Keratinocyte (primary cell): ENCODE measurements around the gene IL11. TPM values are rescaled to one million over a fixed set of nuclear protein-coding genes. Genes with fewer than 3 reads are reported as not detected.

Experiments used
- DNase-seq: peaks from one replicate; pipeline ENCODE4 v3.0.0-alpha.2; 2011; ENCODE audit warnings: low read depth, missing footprints, low spot score
- FAIRE-seq: peaks from 2 replicates; lab custom pipeline; 2011; peaks lifted over from hg19 to GRCh38; lab: Jason Lieb, UNC
- H2AFZ ChIP-seq: 2 replicates; pipeline ENCODE4 v1.6.0; 2012; ENCODE audit warnings: low read length, control low read depth, inconsistent platforms; ENCODE audit not compliant: control insufficient read depth
- H3K27ac ChIP-seq: 2 replicates; pipeline ENCODE4 v1.5.1; 2011; ENCODE audit warnings: low read length; ENCODE audit not compliant: control insufficient read depth, insufficient read depth
- H3K27me3 ChIP-seq: 3 replicates; pipeline ENCODE4 v1.6.0; 2011; ENCODE audit warnings: low read length; ENCODE audit not compliant: control insufficient read depth, insufficient read depth; ENCODE audit errors: extremely low read depth
- H3K36me3 ChIP-seq, 2 experiments: 2 replicates in 1 of 2; 3 replicates in 1 of 2; pipeline ENCODE4 v1.5.1; 2011; ENCODE audit warnings: low read length in 2 of 2, mild to moderate bottlenecking in 1 of 2; ENCODE audit not compliant: control insufficient read depth in 2 of 2, insufficient read depth in 2 of 2; ENCODE audit errors: extremely low read depth in 1 of 2
- H3K4me1 ChIP-seq: 3 replicates; pipeline ENCODE4 v1.5.1; 2011; ENCODE audit warnings: low read length; ENCODE audit not compliant: control insufficient read depth, insufficient read depth; ENCODE audit errors: extremely low read depth
- H3K4me2 ChIP-seq: 3 replicates; pipeline ENCODE4 v1.6.0; 2011; ENCODE audit warnings: low read depth, low read length; ENCODE audit not compliant: control insufficient read depth, insufficient read depth; ENCODE audit errors: extremely low read depth
- H3K4me3 ChIP-seq, 3 experiments: fragments of 200-600 bp in 1 of 3; sonication (generic) in 1 of 3; 2 replicates in 2 of 3; 3 replicates in 1 of 3; pipeline ENCODE4 v1.5.1; 2011 to 2016; ENCODE audit warnings: low read length in 3 of 3, mild to moderate bottlenecking in 3 of 3, control low read depth in 2 of 3, inconsistent platforms in 1 of 3, low read depth in 1 of 3, mixed read lengths in 1 of 3, mixed run types in 1 of 3, moderate library complexity in 1 of 3; ENCODE audit not compliant: control insufficient read depth in 2 of 3, insufficient read depth in 2 of 3; ENCODE audit errors: extremely low read depth in 1 of 3
- H3K79me2 ChIP-seq: 2 replicates; pipeline ENCODE4 v1.6.0; 2012; ENCODE audit warnings: low read length; ENCODE audit not compliant: control insufficient read depth, insufficient read depth
- H3K9ac ChIP-seq: 3 replicates; pipeline ENCODE4 v1.6.0; 2011; ENCODE audit warnings: low read length; ENCODE audit not compliant: control insufficient read depth, insufficient read depth; ENCODE audit errors: extremely low read depth
- H3K9me1 ChIP-seq: 3 replicates; pipeline ENCODE4 v1.6.0; 2011; ENCODE audit warnings: low read length; ENCODE audit not compliant: control insufficient read depth, insufficient read depth; ENCODE audit errors: extremely low read depth
- H3K9me3 ChIP-seq: 2 replicates; pipeline ENCODE4 v1.5.1; 2012; ENCODE audit warnings: low read depth, low read length; ENCODE audit not compliant: control insufficient read depth
- H4K20me1 ChIP-seq: 3 replicates; pipeline ENCODE4 v1.6.0; 2011; ENCODE audit warnings: low read length; ENCODE audit not compliant: control insufficient read depth, insufficient read depth; ENCODE audit errors: extremely low read depth
- EZH2 ChIP-seq: IDR thresholded peaks from one replicate; pipeline ENCODE4 v1.6.1; 2012; ENCODE audit warnings: inconsistent platforms, mild to moderate bottlenecking, low read length, moderate library complexity
- dilution Hi-C: fragments of 300-500 bp; cut with MboI; formaldehyde crosslinking; loops from one replicate; pipeline ENCODE4 v1.7.0; 2020; ENCODE audit warnings: low sequenced_read_pairs; ENCODE audit not compliant: extremely low pct_ligation_motif_present
- polyA plus RNA-seq, 5 experiments: library from polyadenylated mRNA; depleted of rRNA in 3 of 5; stranded (reverse) in 3 of 5; stranded (forward) in 1 of 5; unstranded in 1 of 5; fragments of >200 nt; gene quantifications; 1 replicate in 1 of 5; 2 replicates in 3 of 5; 3 replicates in 1 of 5; pipeline versions ENCODE4 v1.2.1 to v1.2.3, GENCODE V29; 2011 to 2012; ENCODE audit warnings: missing spikeins in 2 of 5, low read depth in 1 of 5, low replicate concordance in 1 of 5
- TF ChIP-seq, protein P1 (sequence below), 3 experiments: IDR thresholded peaks in 1 of 3; conservative IDR thresholded peaks in 1 of 3; optimal IDR thresholded peaks in 1 of 3; 2 replicates in 2 of 3; 3 replicates in 1 of 3; pipeline versions ENCODE3 to v1.5.1; 2011; ENCODE audit warnings: low read length in 3 of 3, mild to moderate bottlenecking in 3 of 3, moderate library complexity in 2 of 3, control low read depth in 1 of 3, inconsistent platforms in 1 of 3; ENCODE audit not compliant: insufficient read depth in 2 of 3; ENCODE audit errors: extremely low read depth in 1 of 3

The IL11 gene
- polyA plus RNA-seq, 1 donor (not counting 4 experiments of a cell fraction or from before 2014, with no cell fraction given) = 2.2 TPM

GRCh38 chr19:55400281-55401087 lies 30.2 kb upstream of the IL11 start:
- no peak overlapping the region for H3K4me3 ChIP-seq
- DNase-seq (no peak), FAIRE-seq (no peak)
- H3K27ac ChIP-seq = no peak overlapping the region
- peaks cover 26% of the 10 kb centered on the region for H3K79me2 ChIP-seq
- no peaks in the 10 kb centered on the region for H3K9me1 ChIP-seq
- H3K4me2 ChIP-seq = no peak overlapping the region
- H3K36me3 ChIP-seq = peaks cover 23 to 28% of the 10 kb centered on the region in 2 experiments
- no peak overlapping the region for H2AFZ ChIP-seq
- TF ChIP-seq EZH2 = no peak
- TF ChIP-seq, protein P1, sequence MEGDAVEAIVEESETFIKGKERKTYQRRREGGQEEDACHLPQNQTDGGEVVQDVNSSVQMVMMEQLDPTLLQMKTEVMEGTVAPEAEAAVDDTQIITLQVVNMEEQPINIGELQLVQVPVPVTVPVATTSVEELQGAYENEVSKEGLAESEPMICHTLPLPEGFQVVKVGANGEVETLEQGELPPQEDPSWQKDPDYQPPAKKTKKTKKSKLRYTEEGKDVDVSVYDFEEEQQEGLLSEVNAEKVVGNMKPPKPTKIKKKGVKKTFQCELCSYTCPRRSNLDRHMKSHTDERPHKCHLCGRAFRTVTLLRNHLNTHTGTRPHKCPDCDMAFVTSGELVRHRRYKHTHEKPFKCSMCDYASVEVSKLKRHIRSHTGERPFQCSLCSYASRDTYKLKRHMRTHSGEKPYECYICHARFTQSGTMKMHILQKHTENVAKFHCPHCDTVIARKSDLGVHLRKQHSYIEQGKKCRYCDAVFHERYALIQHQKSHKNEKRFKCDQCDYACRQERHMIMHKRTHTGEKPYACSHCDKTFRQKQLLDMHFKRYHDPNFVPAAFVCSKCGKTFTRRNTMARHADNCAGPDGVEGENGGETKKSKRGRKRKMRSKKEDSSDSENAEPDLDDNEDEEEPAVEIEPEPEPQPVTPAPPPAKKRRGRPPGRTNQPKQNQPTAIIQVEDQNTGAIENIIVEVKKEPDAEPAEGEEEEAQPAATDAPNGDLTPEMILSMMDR (optimal IDR thresholded peaks at IDR 0.05 in 1 of 3, IDR thresholded peaks at IDR 0.05 in 1 of 3, conservative IDR thresholded peaks at IDR 0.05 in 1 of 3; ENCODE audit: extremely low read depth in 1 of 3, insufficient read depth in 2 of 3, low read length in 3 of 3) = no peak
- peaks cover 5% of the 10 kb centered on the region for H3K4me1 ChIP-seq
- dilution Hi-C loops = no loop called here
- H3K9me3 ChIP-seq = no peaks in the 10 kb centered on the region
- no peaks in the 10 kb centered on the region for H3K27me3 ChIP-seq
- no peak overlapping the region for H3K9ac ChIP-seq
- peaks cover 5% of the 10 kb centered on the region for H4K20me1 ChIP-seq

- TF ChIP-seq, protein P1 (optimal IDR thresholded peaks at IDR 0.05 in 1 of 3, IDR thresholded peaks at IDR 0.05 in 1 of 3, conservative IDR thresholded peaks at IDR 0.05 in 1 of 3; ENCODE audit: extremely low read depth in 1 of 3, insufficient read depth in 2 of 3, low read length in 3 of 3) = no peak
- TF ChIP-seq EZH2 = no peak
- Histone ChIP-seq H3K36me3 (peaks cover 18 to 19% of the 10 kb centered on the region in 2 experiments), H3K4me2 (no peak overlapping the region), H3K4me1 (peaks cover 4% of the 10 kb centered on the region), H3K4me3 (no peak overlapping the region), H2AFZ (no peak overlapping the region), H3K27me3 (no peaks in the 10 kb centered on the region), H4K20me1 (peaks cover 2% of the 10 kb centered on the region), H3K79me2 (peaks cover 12% of the 10 kb centered on the region), H3K27ac (no peak overlapping the region), H3K9me3 (no peaks in the 10 kb centered on the region), H3K9me1 (no peaks in the 10 kb centered on the region), H3K9ac (no peak overlapping the region)
- dilution Hi-C loops = no loop called here
- FAIRE-seq = no peak
- DNase-seq = no peak
Measured at GRCh38 chr19:55398200-55398925, 28.1 kb upstream of the IL11 start.
